ENCODE measurements around the gene STAMBPL1.

- TF ChIP-seq, protein P1, sequence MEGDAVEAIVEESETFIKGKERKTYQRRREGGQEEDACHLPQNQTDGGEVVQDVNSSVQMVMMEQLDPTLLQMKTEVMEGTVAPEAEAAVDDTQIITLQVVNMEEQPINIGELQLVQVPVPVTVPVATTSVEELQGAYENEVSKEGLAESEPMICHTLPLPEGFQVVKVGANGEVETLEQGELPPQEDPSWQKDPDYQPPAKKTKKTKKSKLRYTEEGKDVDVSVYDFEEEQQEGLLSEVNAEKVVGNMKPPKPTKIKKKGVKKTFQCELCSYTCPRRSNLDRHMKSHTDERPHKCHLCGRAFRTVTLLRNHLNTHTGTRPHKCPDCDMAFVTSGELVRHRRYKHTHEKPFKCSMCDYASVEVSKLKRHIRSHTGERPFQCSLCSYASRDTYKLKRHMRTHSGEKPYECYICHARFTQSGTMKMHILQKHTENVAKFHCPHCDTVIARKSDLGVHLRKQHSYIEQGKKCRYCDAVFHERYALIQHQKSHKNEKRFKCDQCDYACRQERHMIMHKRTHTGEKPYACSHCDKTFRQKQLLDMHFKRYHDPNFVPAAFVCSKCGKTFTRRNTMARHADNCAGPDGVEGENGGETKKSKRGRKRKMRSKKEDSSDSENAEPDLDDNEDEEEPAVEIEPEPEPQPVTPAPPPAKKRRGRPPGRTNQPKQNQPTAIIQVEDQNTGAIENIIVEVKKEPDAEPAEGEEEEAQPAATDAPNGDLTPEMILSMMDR (IDR thresholded peaks at IDR 0.05; ENCODE audit: poor library complexity), result no peak
- TF ChIP-seq EZH2 (IDR thresholded peaks at IDR 0.05; ENCODE audit: borderline replicate concordance) (no peak), EZH2phosphoT487 (IDR thresholded peaks at IDR 0.05; ENCODE audit: low read depth, severe bottlenecking, unreplicated experiment) (no peak)
These were observed 23.7 kb downstream of the STAMBPL1 start for GRCh38 chr10:88903715-88904114.
